GM23248 (cell line): ENCODE results near the gene FRYL. TPM values are rescaled to one million over a fixed set of nuclear protein-coding genes. Genes with fewer than 3 reads are reported as not detected.

Experiments
- DNase-seq: peaks from one replicate; pipeline ENCODE4 v3.0.0-alpha.2; 2015
- H2AFZ ChIP-seq: fragments of 200-600 bp; sonication (generic); 2 replicates; pipeline ENCODE4 v1.6.1; 2016; ENCODE audit warnings: antibody characterized with exemption
- H3F3A ChIP-seq: fragments of 200-600 bp; sonication (generic); 2 replicates; pipeline ENCODE4 v1.6.1; 2016; ENCODE audit warnings: mild to moderate bottlenecking, antibody characterized with exemption, mixed run types; ENCODE audit not compliant: insufficient read depth
- H3K27ac ChIP-seq: fragments of 200-600 bp; sonication (generic); 2 replicates; pipeline ENCODE4 v1.5.1; 2016; ENCODE audit warnings: mild to moderate bottlenecking
- H3K27me3 ChIP-seq: fragments of 200-600 bp; sonication (generic); replicated peaks from 2 replicates; pipeline ENCODE4 v1.6.1; 2016; ENCODE audit warnings: mild to moderate bottlenecking; ENCODE audit not compliant: insufficient read depth
- H3K36me3 ChIP-seq: fragments of 200-600 bp; sonication (generic); 2 replicates; pipeline ENCODE4 v1.6.1; 2016; ENCODE audit warnings: low read depth, mild to moderate bottlenecking
- H3K4me1 ChIP-seq: fragments of 200-600 bp; sonication (generic); 2 replicates; pipeline ENCODE4 v1.6.1; 2016; ENCODE audit warnings: mild to moderate bottlenecking; ENCODE audit not compliant: insufficient read depth
- H3K4me2 ChIP-seq: fragments of 200-600 bp; sonication (generic); one replicate; pipeline ENCODE4 v1.6.1; 2016; ENCODE audit warnings: mild to moderate bottlenecking; ENCODE audit not compliant: unreplicated experiment
- H3K4me3 ChIP-seq: fragments of 200-600 bp; sonication (generic); 2 replicates; pipeline ENCODE4 v1.5.1; 2016; ENCODE audit warnings: mild to moderate bottlenecking
- H3K79me2 ChIP-seq: fragments of 200-600 bp; sonication (generic); 2 replicates; pipeline ENCODE4 v1.6.1; 2016; ENCODE audit warnings: mild to moderate bottlenecking; ENCODE audit not compliant: insufficient read depth
- H3K9ac ChIP-seq: fragments of 200-600 bp; sonication (generic); 2 replicates; pipeline ENCODE4 v1.6.1; 2016; ENCODE audit warnings: mild to moderate bottlenecking
- H3K9me2 ChIP-seq: fragments of 200-600 bp; sonication (generic); 2 replicates; pipeline ENCODE4 v1.6.1; 2016; ENCODE audit warnings: mixed run types, mild to moderate bottlenecking, moderate library complexity; ENCODE audit not compliant: insufficient read depth
- H3K9me3 ChIP-seq: fragments of 200-600 bp; sonication (generic); one replicate; pipeline ENCODE4 v1.6.1; 2017; ENCODE audit warnings: low read depth
- H4K20me1 ChIP-seq: fragments of 200-600 bp; sonication (generic); 2 replicates; pipeline ENCODE4 v1.6.0; 2016; ENCODE audit not compliant: insufficient read depth
- EZH2 ChIP-seq: fragments of 200-600 bp; sonication (generic); IDR thresholded peaks from 2 replicates; pipeline ENCODE4 v1.6.1; 2018; ENCODE audit warnings: antibody characterized with exemption, mild to moderate bottlenecking; ENCODE audit not compliant: insufficient read depth, poor library complexity, severe bottlenecking
- EZH2phosphoT487 ChIP-seq: fragments of 200-600 bp; sonication (generic); IDR thresholded peaks from 2 replicates; pipeline ENCODE4 v1.6.1; 2018; ENCODE audit warnings: antibody characterized with exemption, moderate library complexity, mild to moderate bottlenecking, low read depth; ENCODE audit not compliant: insufficient read depth
- WGBS, 2 experiments: methylation state at CpG; one replicate each; pipeline ENCODE4 v1.1.6; 2015 to 2017; ENCODE audit warnings: low lambda C conversion rate in 2 of 2, low coverage in 1 of 2; ENCODE audit errors: missing lambda C conversion rate in 2 of 2; 5-methylcytosine and 5-hydroxymethylcytosine counted together
- in situ Hi-C: fragments of 300-500 bp; cut with MboI; formaldehyde crosslinking; loops from 2 replicates; pipeline ENCODE4 v1.15.0; 2020
- polyA plus RNA-seq: library from polyadenylated mRNA; unstranded; fragments of >200 nt; fragmentation: Nextera tagmentation; extraction: Ambion mirVana; gene quantifications from 2 replicates; pipeline ENCODE4 v1.2.1, GENCODE V29; 2016
- total RNA-seq: library from RNA; depleted of rRNA; stranded (reverse); fragments of >200 nt; shearing (Covaris generic); gene quantifications from 2 replicates; pipeline ENCODE4 v1.2.3, GENCODE V29; 2014

The FRYL gene
- total and polyA plus RNA-seq, 2 experiments from 2014 or later = 16.6 to 28.4 TPM

- peaks cover 12% of the 10 kb centered on the region for H3K4me1 ChIP-seq
- H3K27me3 ChIP-seq = no peaks in the 10 kb centered on the region
- no peak overlapping the region for H3K9ac ChIP-seq
- H4K20me1 ChIP-seq = no peaks in the 10 kb centered on the region
- H3K9me2 ChIP-seq = no peaks in the 10 kb centered on the region
- no peak overlapping the region for H3K4me3 ChIP-seq
- H3F3A ChIP-seq = no peaks in the 10 kb centered on the region
- no peaks in the 10 kb centered on the region for H3K79me2 ChIP-seq
- WGBS, 2 experiments = 18 to 21% methylated on average over 1 of the region's 1 CpG
- in situ Hi-C loops = loop anchor here (25.0 kb wide), 1 partner anchor 210 kb away; no protein-coding TSS in a partner anchor
- no peak overlapping the region for H3K4me2 ChIP-seq
- H3K9me3 ChIP-seq = no peaks in the 10 kb centered on the region
- DNase-seq = no peak
- TF ChIP-seq EZH2 (no peak), EZH2phosphoT487 (no peak)
- no peak overlapping the region for H3K27ac ChIP-seq
- no peaks in the 10 kb centered on the region for H3K36me3 ChIP-seq
- H2AFZ ChIP-seq = no peak overlapping the region
Measured at GRCh38 chr4:48796927-48797679, 17.0 kb upstream of the FRYL start.

- in situ Hi-C loops = loop anchor here (25.0 kb wide), 1 partner anchor 209 kb away; no protein-coding TSS in a partner anchor
- WGBS, 2 experiments = 75 to 77% methylated on average over 2 of the region's 2 CpGs
- no peaks in the 10 kb centered on the region for H3K9me3 ChIP-seq
Measured at GRCh38 chr4:48796191-48796926, 16.3 kb upstream of the FRYL start.

GRCh38 chr4:48795108-48795507, 15.0 kb upstream of the FRYL start:
- Histone ChIP-seq H3K9ac (no peak overlapping the region), H2AFZ (no peak overlapping the region), H3K79me2 (no peaks in the 10 kb centered on the region), H3K4me3 (no peak overlapping the region), H3K36me3 (no peaks in the 10 kb centered on the region), H3K27me3 (no peaks in the 10 kb centered on the region), H3F3A (no peaks in the 10 kb centered on the region), H3K9me3 (no peaks in the 10 kb centered on the region), H4K20me1 (no peaks in the 10 kb centered on the region), H3K27ac (no peak overlapping the region), H3K4me2 (no peak overlapping the region), H3K4me1 (peaks cover 5% of the 10 kb centered on the region; the same call in 1 of the 2 replicates), H3K9me2 (peaks cover 3% of the 10 kb centered on the region; the same call in 1 of the 2 replicates)
- TF ChIP-seq EZH2 (no peak), EZH2phosphoT487 (no peak)
- DNase-seq = no peak
- in situ Hi-C loops = loop anchor here (25.0 kb wide), 1 partner anchor 208 kb away; no protein-coding TSS in a partner anchor
- 87 to 92% methylated on average over 3 of the region's 3 CpGs for WGBS, 2 experiments

More at GRCh38 chr4:48796191-48796926, 16.3 kb upstream of the FRYL start:
- no peak overlapping the region for H3K9ac ChIP-seq
- no peak for DNase-seq
- H3K9me2 ChIP-seq = no peaks in the 10 kb centered on the region; the same call in 1 of the 2 replicates
- H3K4me1 ChIP-seq = peaks cover 5% of the 10 kb centered on the region; the same call in 1 of the 2 replicates
- H3K27ac ChIP-seq = no peak overlapping the region
- no peak overlapping the region for H3K4me2 ChIP-seq
- no peak overlapping the region for H2AFZ ChIP-seq
- no peaks in the 10 kb centered on the region for H4K20me1 ChIP-seq
- no peaks in the 10 kb centered on the region for H3K27me3 ChIP-seq
- no peak overlapping the region for H3K4me3 ChIP-seq
- no peaks in the 10 kb centered on the region for H3F3A ChIP-seq
- no peaks in the 10 kb centered on the region for H3K79me2 ChIP-seq
- no peaks in the 10 kb centered on the region for H3K36me3 ChIP-seq
- no peak for TF ChIP-seq EZH2phosphoT487
- TF ChIP-seq EZH2 = no peak

- TF ChIP-seq EZH2 (no peak), EZH2phosphoT487 (no peak)
- H3K4me2 ChIP-seq = no peak overlapping the region
- H3F3A ChIP-seq = no peaks in the 10 kb centered on the region
- no peaks in the 10 kb centered on the region for H3K79me2 ChIP-seq
- no peak overlapping the region for H3K9ac ChIP-seq
- H3K27me3 ChIP-seq = no peaks in the 10 kb centered on the region
- no peaks in the 10 kb centered on the region for H3K36me3 ChIP-seq
- H3K9me3 ChIP-seq = no peaks in the 10 kb centered on the region
- WGBS, 2 experiments = 56% methylated on average over 5 of the region's 5 CpGs
- no peaks in the 10 kb centered on the region for H4K20me1 ChIP-seq
- H3K9me2 ChIP-seq = peaks cover 3% of the 10 kb centered on the region; the same call in 1 of the 2 replicates
- no peaks in the 10 kb centered on the region for H3K4me1 ChIP-seq
- no peak overlapping the region for H3K27ac ChIP-seq
- no peak for DNase-seq
- H3K4me3 ChIP-seq = no peak overlapping the region
- in situ Hi-C loops = loop anchor here (25.0 kb wide), 1 partner anchor 205 kb away; no protein-coding TSS in a partner anchor
- no peak overlapping the region for H2AFZ ChIP-seq
Measured at GRCh38 chr4:48792348-48793006, 12.4 kb upstream of the FRYL start.
